ENCODE results near the gene GP1BA. TPM values are rescaled to one million over a fixed set of nuclear protein-coding genes. Genes with fewer than 3 reads are reported as not detected.

The GP1BA gene
- polyA plus RNA-seq, 3 donors from 2014 or later: 0.38 to 1.3 TPM; not detected in 1

GRCh38 chr17:4945176-4945943, 13.3 kb downstream of the GP1BA start:
- peaks cover 0 to 2% (median 0%) of the 10 kb centered on the region in 6 donors for H3K9me3 Mint-ChIP-seq
- H3K4me3 Mint-ChIP-seq: peak overlapping the region; percentile 96 to 100 (median 99)
- peak; percentile 62 to 66 (median 64) for DNase-seq
- peaks cover 32 to 51% (median 39%) of the 10 kb centered on the region in 3 donors for H3K36me3 Mint-ChIP-seq
- peaks cover 20 to 59% (median 34%) of the 10 kb centered on the region in 3 donors for H3K27me3 Mint-ChIP-seq (ENCODE audit: low read depth in 3 of 3)
- H3K27ac Mint-ChIP-seq: peak overlapping the region; percentile 95 to 97 (median 95)
- H3K4me1 Mint-ChIP-seq: peaks cover 65 to 73% of the 10 kb centered on the region in 2 donors

DNA sequence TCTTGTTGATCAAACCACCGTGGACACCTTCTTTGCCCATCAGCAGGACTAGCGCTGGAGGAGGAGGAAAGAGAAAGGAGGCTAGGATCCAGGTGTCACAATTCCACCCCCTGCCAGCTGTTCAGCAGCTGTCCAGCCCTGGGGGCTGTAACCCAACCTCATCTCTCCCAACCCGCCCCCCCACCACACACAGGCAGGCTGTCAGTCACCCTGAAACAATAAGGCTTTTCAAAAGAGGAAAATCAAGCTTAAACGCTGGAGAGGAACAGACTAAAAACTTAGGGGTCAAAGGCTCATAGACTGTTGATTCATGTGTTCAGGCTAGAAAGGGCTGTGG, 13.8 kb downstream of the GP1BA start:
- H3K36me3 Mint-ChIP-seq: peaks cover 32 to 51% (median 39%) of the 10 kb centered on the region in 3 donors
- DNase-seq: no peak

DNA sequence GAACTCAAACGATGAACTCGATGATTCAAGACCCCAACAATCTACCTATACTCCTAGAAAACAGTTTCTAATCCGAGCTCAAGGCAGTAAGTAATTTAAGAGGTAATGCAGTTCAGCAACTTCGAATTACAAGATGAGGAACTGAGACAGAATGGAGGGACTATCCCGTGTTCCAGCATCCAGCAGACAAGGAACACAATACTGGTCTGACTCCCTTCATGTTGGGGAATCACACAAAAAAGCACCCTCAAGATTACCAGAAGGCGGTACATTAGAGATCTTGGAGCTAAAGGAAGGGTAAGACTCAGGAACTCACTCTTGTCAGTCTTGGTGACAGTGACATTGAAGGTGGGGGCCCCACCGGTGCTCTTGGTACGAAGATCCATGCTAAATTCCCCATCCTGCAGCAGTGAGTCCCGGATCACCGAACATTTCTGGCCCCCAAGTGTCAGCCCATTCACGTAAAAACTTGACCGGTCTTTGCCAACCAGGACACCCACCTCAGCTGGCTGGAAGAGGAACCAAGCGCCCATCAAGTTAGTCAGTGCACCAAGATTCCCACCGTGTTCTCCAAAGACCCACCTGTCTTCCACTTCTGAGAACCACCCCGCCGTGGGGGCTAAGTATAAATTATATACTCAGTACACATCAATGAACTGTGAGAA, 14.4 kb downstream of the GP1BA start:
- Mint-ChIP-seq H3K27ac (peak overlapping the region; percentile 95 to 99 (median 96)), H3K9me3 (peaks cover 0 to 2% (median 0%) of the 10 kb centered on the region in 6 donors), H3K36me3 (peaks cover 32 to 46% (median 39%) of the 10 kb centered on the region in 3 donors)

More for the DNA sequence above, 13.8 kb downstream of the GP1BA start:
- Mint-ChIP-seq H3K4me3 (peak overlapping the region; percentile 96 to 100 (median 99)), H3K27me3 (ENCODE audit: low read depth in 3 of 3) (peaks cover 22 to 56% (median 31%) of the 10 kb centered on the region in 3 donors), H3K27ac (peak overlapping the region; percentile 95 to 99 (median 96)), H3K9me3 (peaks cover 0 to 2% (median 0%) of the 10 kb centered on the region in 6 donors), H3K4me1 (peaks cover 69 to 75% of the 10 kb centered on the region in 2 donors)

DNA sequence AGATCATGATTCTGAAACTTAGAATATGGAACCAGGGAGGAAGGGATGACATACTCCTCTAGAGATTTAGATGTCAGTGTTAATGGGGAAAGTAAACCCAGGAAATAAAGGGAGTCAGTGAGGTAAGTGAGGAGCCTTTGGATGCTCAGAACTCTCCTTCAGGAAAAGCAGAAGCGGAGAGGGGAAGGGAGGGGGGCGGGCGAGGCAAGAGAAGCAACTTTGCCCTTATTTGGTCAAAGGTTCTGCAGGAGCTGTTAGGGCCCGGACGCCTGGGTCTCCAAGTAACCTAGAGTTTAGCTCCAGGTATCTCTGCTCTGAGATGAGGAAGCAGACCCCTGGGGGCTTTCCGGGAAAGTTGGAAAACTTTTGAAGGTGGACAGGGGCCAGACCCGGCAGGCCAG, 14.9 kb downstream of the GP1BA start:
- peak in 1 of 3 donors; percentile 17 for DNase-seq
- H3K27me3 Mint-ChIP-seq (ENCODE audit: low read depth in 3 of 3): peaks cover 22 to 51% (median 28%) of the 10 kb centered on the region in 3 donors
- H3K27ac Mint-ChIP-seq: peak overlapping the region; percentile 95 to 99 (median 96)
- peaks cover 27 to 41% (median 35%) of the 10 kb centered on the region in 3 donors for H3K36me3 Mint-ChIP-seq
- peak overlapping the region; percentile 96 to 100 (median 99) for H3K4me3 Mint-ChIP-seq
- H3K4me1 Mint-ChIP-seq: peaks cover 62 to 69% of the 10 kb centered on the region in 2 donors
- H3K9me3 Mint-ChIP-seq: peaks cover 0 to 2% (median 0%) of the 10 kb centered on the region in 6 donors

More for the DNA sequence above, 14.4 kb downstream of the GP1BA start:
- H3K4me1 Mint-ChIP-seq: peaks cover 67 to 75% of the 10 kb centered on the region in 2 donors
- peak overlapping the region; percentile 96 to 100 (median 99) for H3K4me3 Mint-ChIP-seq
- no peak for DNase-seq
- H3K27me3 Mint-ChIP-seq (ENCODE audit: low read depth in 3 of 3): peaks cover 22 to 51% (median 28%) of the 10 kb centered on the region in 3 donors

DNA sequence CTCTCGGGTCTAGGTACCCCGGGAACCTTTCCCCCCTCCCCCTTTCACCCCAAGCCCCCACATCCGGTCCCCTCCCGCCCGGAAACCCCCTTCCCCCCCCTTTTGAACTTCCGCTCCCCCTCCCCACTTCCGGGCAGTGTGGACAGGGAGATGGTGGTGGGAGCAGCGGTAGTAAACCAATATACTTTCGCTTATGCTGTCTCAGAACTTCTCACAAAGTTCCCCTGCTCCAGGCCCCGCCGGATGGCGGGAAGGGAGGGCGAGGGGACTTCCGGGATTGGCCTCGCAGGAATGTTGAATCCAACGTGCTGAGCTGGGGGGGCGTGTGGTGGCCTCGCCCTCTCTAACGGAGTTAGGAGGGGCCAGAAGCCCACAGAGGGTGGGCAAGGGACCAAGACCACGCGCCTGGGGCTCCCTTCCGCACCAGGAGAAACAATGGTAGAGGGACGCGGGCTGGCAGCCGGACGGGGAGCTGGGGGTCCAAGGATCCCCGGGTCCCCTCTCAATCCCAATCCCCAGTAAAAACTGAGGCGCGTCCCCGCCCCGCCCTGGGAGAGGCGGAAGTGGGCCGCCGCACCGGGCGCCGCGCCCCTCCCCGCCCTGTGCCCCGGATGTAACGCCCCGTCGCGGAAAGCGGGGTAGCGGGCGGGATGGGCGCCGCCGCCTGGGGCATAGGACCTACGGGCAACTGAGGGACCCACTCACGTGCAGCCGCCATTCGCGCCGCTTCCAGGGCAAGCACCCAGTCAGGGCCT, 15.5 kb downstream of the GP1BA start:
- Mint-ChIP-seq H3K36me3 (peaks cover 26 to 35% (median 33%) of the 10 kb centered on the region in 3 donors), H3K27ac (peak overlapping the region; percentile 92 to 99 (median 96)), H3K4me1 (peaks cover 56 to 63% of the 10 kb centered on the region in 2 donors), H3K9me3 (peaks cover 0 to 2% (median 0%) of the 10 kb centered on the region in 6 donors), H3K4me3 (peak overlapping the region; percentile 96 to 100 (median 99)), H3K27me3 (ENCODE audit: low read depth in 3 of 3) (peaks cover 22 to 51% (median 28%) of the 10 kb centered on the region in 3 donors)
- DNase-seq: peak; percentile 72 to 77 (median 74)

- peaks cover 48 to 56% of the 10 kb centered on the region in 2 donors for H3K4me1 Mint-ChIP-seq
- peaks cover 21 to 48% (median 28%) of the 10 kb centered on the region in 3 donors for H3K27me3 Mint-ChIP-seq (ENCODE audit: low read depth in 3 of 3)
- peak within 1 kb of the TSS; percentile 96 to 100 (median 99) for H3K4me3 Mint-ChIP-seq
- H3K36me3 Mint-ChIP-seq: peaks cover 26 to 29% (median 26%) of the 10 kb centered on the region in 3 donors
- DNase-seq: peak; percentile 87 to 91 (median 90)
- H3K27ac Mint-ChIP-seq: peak within 1 kb of the TSS; percentile 95 to 100 (median 98)
- H3K9me3 Mint-ChIP-seq: peaks cover 0 to 2% (median 0%) of the 10 kb centered on the region in 6 donors
These were observed 16.3 kb downstream of the GP1BA start, which contains the start of gene PFN1 for GRCh38 chr17:4948166-4948930. Gene PFN1 (minus strand): TSS chr17:4948530. CDS start chr17:4948394, 136 bp downstream.

DNA sequence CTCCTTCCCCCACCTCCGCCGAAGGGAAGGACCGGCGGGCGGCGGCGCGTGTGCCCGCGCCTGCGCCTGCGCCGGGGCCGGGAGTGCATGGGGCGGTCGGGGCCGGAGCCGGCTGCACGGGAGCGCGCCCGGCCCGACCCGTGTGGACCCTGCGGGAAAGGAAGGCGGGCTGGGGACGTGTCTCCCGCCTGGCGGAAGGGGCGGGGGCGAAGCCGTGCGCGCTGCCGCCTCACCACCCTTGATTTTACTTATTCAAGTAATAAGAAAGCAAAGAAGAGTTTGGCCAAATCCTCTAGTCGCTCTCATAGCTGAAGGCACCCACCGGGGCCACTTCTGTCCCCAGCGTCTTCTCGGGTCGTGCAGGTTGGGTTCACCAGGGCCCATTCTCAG, 16.8 kb downstream of the GP1BA start:
- peak overlapping the region; percentile 96 to 100 (median 99) for H3K4me3 Mint-ChIP-seq
- peaks cover 42 to 51% of the 10 kb centered on the region in 2 donors for H3K4me1 Mint-ChIP-seq
- peak overlapping the region; percentile 95 to 100 (median 98) for H3K27ac Mint-ChIP-seq
- peak; percentile 80 to 85 (median 84) for DNase-seq
- H3K27me3 Mint-ChIP-seq (ENCODE audit: low read depth in 3 of 3): peaks cover 21 to 48% (median 28%) of the 10 kb centered on the region in 3 donors
- H3K9me3 Mint-ChIP-seq: peaks cover 0 to 2% (median 0%) of the 10 kb centered on the region in 6 donors
- H3K36me3 Mint-ChIP-seq: peaks cover 24 to 28% (median 24%) of the 10 kb centered on the region in 3 donors

DNA sequence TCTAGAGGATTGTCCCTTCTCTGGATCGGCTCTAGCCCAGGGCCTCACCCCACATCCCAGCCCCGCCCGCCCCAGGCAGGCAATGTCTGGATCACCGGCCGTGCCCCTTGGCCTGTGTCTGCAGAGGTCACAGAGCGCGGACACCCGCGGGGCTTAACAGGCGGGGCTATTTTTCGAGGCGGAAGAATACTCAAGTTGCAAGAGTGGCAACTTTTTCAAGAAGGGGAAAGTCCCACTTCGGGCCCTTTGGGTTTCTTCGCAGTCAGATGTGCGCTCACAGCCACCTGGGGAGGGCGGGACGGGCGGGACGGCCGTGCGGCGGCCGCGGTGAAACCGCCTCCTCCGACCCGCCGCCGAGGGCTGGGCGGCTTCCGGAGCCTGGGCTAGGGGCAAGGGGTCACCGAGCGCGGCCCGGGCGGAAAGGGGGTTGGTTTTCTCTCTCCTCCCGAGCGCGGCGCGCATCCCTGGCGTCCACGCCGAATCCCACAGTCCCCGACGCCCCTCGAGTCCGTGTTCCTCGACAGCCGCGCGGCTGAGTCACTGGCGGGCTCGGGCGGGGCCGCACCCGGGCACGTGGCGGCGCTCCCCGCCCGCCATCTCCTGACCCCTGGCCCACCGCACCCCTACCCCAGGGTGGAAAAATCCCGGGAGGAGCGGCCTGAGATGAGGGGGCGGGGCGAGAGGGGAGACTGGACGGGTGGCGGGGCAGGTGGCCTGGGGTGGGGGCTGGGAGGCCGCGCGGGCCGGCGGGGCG, 17.4 kb downstream of the GP1BA start:
- Mint-ChIP-seq H3K36me3 (peaks cover 18 to 23% (median 19%) of the 10 kb centered on the region in 3 donors), H3K27ac (peak overlapping the region; percentile 79 to 95 (median 92)), H3K4me1 (peaks cover 37 to 46% of the 10 kb centered on the region in 2 donors), H3K9me3 (peaks cover 0 to 2% (median 0%) of the 10 kb centered on the region in 6 donors), H3K4me3 (peak overlapping the region; percentile 83 to 100 (median 98)), H3K27me3 (ENCODE audit: low read depth in 3 of 3) (peaks cover 19 to 46% (median 28%) of the 10 kb centered on the region in 3 donors)
- peak; percentile 81 to 84 (median 81) for DNase-seq

DNA sequence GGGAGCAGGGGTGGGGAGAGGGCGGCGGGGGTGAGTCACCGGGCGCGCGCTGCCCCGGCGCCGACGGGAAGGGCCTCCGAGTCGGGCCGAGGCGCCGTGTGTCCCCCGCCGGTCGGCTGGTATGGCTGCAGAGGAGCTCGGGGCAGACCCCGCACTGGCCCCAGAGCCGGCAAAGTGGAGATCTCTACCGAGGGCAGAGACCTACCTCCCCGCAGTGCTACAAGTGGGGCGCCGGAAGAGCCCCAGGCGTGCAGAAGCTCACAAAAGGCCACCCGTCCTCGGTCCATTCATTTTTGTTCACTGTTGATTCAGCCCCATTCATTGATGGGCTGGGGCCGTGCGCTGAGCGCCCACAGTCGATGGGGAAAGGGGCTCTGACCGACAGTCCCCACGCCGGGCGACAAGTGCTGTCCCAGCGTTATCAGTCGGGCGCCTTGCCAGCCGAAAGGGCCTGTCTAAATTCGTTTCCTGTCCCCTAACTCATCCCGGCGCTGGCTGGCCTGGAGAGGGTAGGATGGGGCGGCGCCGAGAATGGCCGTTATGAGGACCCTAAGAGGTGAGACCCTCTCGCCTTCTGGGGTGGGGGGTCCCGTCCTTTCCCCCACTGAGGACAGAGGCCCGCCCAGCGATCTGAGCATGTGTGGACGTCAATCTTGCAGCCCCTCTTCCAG, 18.1 kb downstream of the GP1BA start:
- Mint-ChIP-seq H3K4me3 (peak overlapping the region; percentile 84 to 88 (median 87)), H3K27ac (peak overlapping the region; percentile 89 to 96 (median 92)), H3K4me1 (peaks cover 30 to 39% of the 10 kb centered on the region in 2 donors), H3K27me3 (ENCODE audit: low read depth in 3 of 3) (peaks cover 19 to 40% (median 26%) of the 10 kb centered on the region in 3 donors), H3K36me3 (peaks cover 14 to 16% (median 16%) of the 10 kb centered on the region in 3 donors), H3K9me3 (peaks cover 0 to 2% (median 0%) of the 10 kb centered on the region in 6 donors)
- peak in 1 of 3 donors; percentile 59 for DNase-seq

DNA sequence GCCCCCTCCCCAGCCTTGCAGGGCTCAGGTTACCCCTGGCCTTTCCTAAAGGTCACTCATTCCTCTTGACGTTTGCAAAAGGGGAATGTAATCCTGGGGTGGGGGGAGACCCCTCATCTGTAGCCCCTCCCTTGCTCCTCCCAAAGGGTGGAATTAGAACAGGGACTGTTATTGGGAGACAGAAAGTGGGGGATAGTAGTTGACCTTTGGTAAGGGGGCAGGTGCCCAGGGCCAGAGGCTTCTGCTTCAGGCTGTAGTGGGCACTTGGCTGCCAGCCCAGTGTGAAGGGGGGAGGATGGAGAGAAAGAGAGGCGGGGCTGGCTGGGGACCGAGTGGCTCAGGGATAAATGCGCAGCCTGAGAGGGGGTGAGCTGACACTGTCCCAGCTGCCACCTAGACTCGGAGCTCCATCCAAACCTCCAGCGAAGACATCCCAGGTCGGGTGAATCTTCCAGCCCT, 18.7 kb downstream of the GP1BA start, which contains the start of gene ENO3:
Gene ENO3, plus strand, starts transcription at position 374 of the 459 bp plus-strand sequence. CDS start 711 bp downstream, outside the sequence.
- Mint-ChIP-seq H3K27me3 (ENCODE audit: low read depth in 3 of 3) (peaks cover 17 to 34% (median 22%) of the 10 kb centered on the region in 3 donors), H3K27ac (peak within 1 kb of the TSS; percentile 89 to 96 (median 92)), H3K9me3 (peaks cover 0 to 2% (median 0%) of the 10 kb centered on the region in 6 donors), H3K4me1 (peaks cover 24 to 34% of the 10 kb centered on the region in 2 donors), H3K4me3 (peak within 1 kb of the TSS; percentile 84 to 88 (median 87)), H3K36me3 (peaks cover 10 to 11% (median 11%) of the 10 kb centered on the region in 3 donors)
- DNase-seq: no peak

GRCh38 chr17:4951486-4951885, 19.4 kb downstream of the GP1BA start:
- peaks cover 16 to 27% (median 19%) of the 10 kb centered on the region in 3 donors for H3K27me3 Mint-ChIP-seq (ENCODE audit: low read depth in 3 of 3)
- no peak for DNase-seq
- peak overlapping the region in 3 of 6 donors; percentile 89 to 96 (median 89) for H3K27ac Mint-ChIP-seq
- H3K9me3 Mint-ChIP-seq: peaks cover 0 to 2% (median 0%) of the 10 kb centered on the region in 6 donors
- peaks cover 5 to 6% (median 6%) of the 10 kb centered on the region in 3 donors for H3K36me3 Mint-ChIP-seq
- peak overlapping the region in 4 of 5 donors; percentile 49 to 88 (median 82) for H3K4me3 Mint-ChIP-seq
- peaks cover 19 to 27% of the 10 kb centered on the region in 2 donors for H3K4me1 Mint-ChIP-seq
